CD4-positive, alpha-beta T cell treated with Interleukin-2 at 100 ng/mL for 4 hours (primary cell): ENCODE data around the gene SCO2.

Experiments
- DNase-seq: peaks from one replicate; pipeline ENCODE4 v3.0.0-alpha.2; 2020; ENCODE audit warnings: low spot score

SCO2 gene

GRCh38 chr22:50525104-50525857 lies at the start of gene SCO2:
Gene SCO2 (minus strand): TSS chr22:50525598. CDS start chr22:50524411, 1,187 bp downstream.
- peak; percentile 98 for DNase-seq

GRCh38 chr22:50574383-50574755 lies 49.0 kb upstream of the SCO2 start:
- no peak for DNase-seq

GRCh38 chr22:50573491-50574382 lies 48.3 kb upstream of the SCO2 start:
- DNase-seq, result no peak

GRCh38 chr22:50572965-50573364 lies 47.6 kb upstream of the SCO2 start:
- no peak for DNase-seq

GRCh38 chr22:50571264-50572175 lies 46.1 kb upstream of the SCO2 start:
- DNase-seq, result no peak

- DNase-seq, result no peak
These were observed 45.5 kb upstream of the SCO2 start for GRCh38 chr22:50570861-50571260.

GRCh38 chr22:50569896-50570535 lies 44.6 kb upstream of the SCO2 start:
- DNase-seq, result no peak

GRCh38 chr22:50569041-50569459 lies 43.7 kb upstream of the SCO2 start:
- no peak for DNase-seq

- no peak for DNase-seq
These were observed 43.2 kb upstream of the SCO2 start for GRCh38 chr22:50568626-50569025.

- DNase-seq, result no peak
These were observed 42.4 kb upstream of the SCO2 start for GRCh38 chr22:50567721-50568252.

- no peak for DNase-seq
These were observed 38.9 kb upstream of the SCO2 start for GRCh38 chr22:50564289-50564688.

- DNase-seq, result no peak
These were observed 38.2 kb upstream of the SCO2 start for GRCh38 chr22:50563413-50564160.

- DNase-seq, result peak; percentile 97
These were observed 37.4 kb upstream of the SCO2 start, which contains the start of gene SYCE3 for GRCh38 chr22:50562523-50563412. Gene SYCE3 (minus strand): TSS chr22:50562919. CDS start chr22:50556405, 6,514 bp downstream.

GRCh38 chr22:50561401-50562358 lies 36.3 kb upstream of the SCO2 start:
- DNase-seq, result no peak

GRCh38 chr22:50560034-50560433 lies 34.6 kb upstream of the SCO2 start:
- no peak for DNase-seq

GRCh38 chr22:50556703-50557102 lies 31.3 kb upstream of the SCO2 start:
- no peak for DNase-seq

- no peak for DNase-seq
These were observed 27.9 kb upstream of the SCO2 start for GRCh38 chr22:50553310-50553709.

GRCh38 chr22:50551160-50551752 lies 25.9 kb upstream of the SCO2 start:
- no peak for DNase-seq
